Adrenal gland (tissue), 12 donors: ENCODE data around the gene MEIOC. TPM values are rescaled to one million over a fixed set of nuclear protein-coding genes. Genes with fewer than 3 reads are reported as not detected.

Source experiments
- DNase-seq, 7 donors: peaks; one replicate each; pipeline ENCODE4 v3.0.0-alpha.2; 2019 to 2020
- H3K27ac ChIP-seq, 5 donors: fragments of 200-600 bp; sonication (generic) in 4 of 5; 1 replicate in 3 of 5; 2 replicates in 2 of 5; pipeline versions ENCODE4 v1.5.1 to v1.8.0; 2016 to 2020; ENCODE audit warnings: mild to moderate bottlenecking in 1 of 5
- H3K27me3 ChIP-seq: fragments of 200-600 bp; 2 replicates; pipeline ENCODE4 v1.8.0; 2021
- H3K36me3 ChIP-seq, 2 donors: fragments of 200-600 bp; replicated peaks in 1 of 2; 1 replicate in 1 of 2; 2 replicates in 1 of 2; pipeline versions ENCODE4 v1.5.1 to v1.8.0; 2018 to 2022
- H3K4me1 ChIP-seq, 2 donors: fragments of 200-600 bp; replicated peaks in 1 of 2; 1 replicate in 1 of 2; 2 replicates in 1 of 2; pipeline versions ENCODE4 v1.5.1 to v1.8.0; 2018 to 2021
- H3K4me3 ChIP-seq, 4 donors: fragments of 200-600 bp; sonication (generic) in 3 of 4; one replicate each; pipeline ENCODE4 v1.5.1; 2016 to 2018
- H3K9me3 ChIP-seq, 3 donors: fragments of 200-600 bp; sonication (generic) in 1 of 3; replicated peaks in 1 of 3; 1 replicate in 2 of 3; 2 replicates in 1 of 3; pipeline versions ENCODE4 v1.5.1 to v1.8.0; 2016 to 2021
- CTCF ChIP-seq, 6 experiments: fragments of 450-650 bp in 4 of 6; fragments of 200-600 bp in 2 of 6; sonication (generic) in 1 of 6; IDR thresholded peaks; 1 replicate in 5 of 6; 2 replicates in 1 of 6; pipeline versions ENCODE4 v1.5.1 to v1.8.0; 2016 to 2021; ENCODE audit warnings: antibody characterized with exemption in 6 of 6, mild to moderate bottlenecking in 2 of 6, moderate library complexity in 1 of 6
- POLR2A ChIP-seq, 2 donors: fragments of 450-650 bp; IDR thresholded peaks; one replicate each; pipeline ENCODE4 v1.6.1; 2017; ENCODE audit warnings: antibody characterized with exemption in 2 of 2, mild to moderate bottlenecking in 2 of 2, moderate library complexity in 1 of 2
- WGBS, 4 donors: extraction: QIAGEN DNeasy Blood & Tissue Kit in 2 of 4; methylation state at CpG; one replicate each; pipeline versions ENCODE4 v1.1.5 to v1.1.7; 2013 to 2017; 5-methylcytosine and 5-hydroxymethylcytosine counted together
- intact Hi-C, 2 donors: fragments of 100-400 bp; cut with DNase I; formaldehyde crosslinking; loops; one replicate each; pipeline versions ENCODE4 v1.14.1 to v1.15.0; 2022 to 2023
- polyA plus RNA-seq, 3 donors: library from polyadenylated mRNA; stranded (reverse); fragments of 200-250 nt in 2 of 3; fragments of 350-450 nt in 1 of 3; fragmentation: Illumina TruSeq in 1 of 3; extraction: RNeasy Lipid Tissue Mini Kit (QIAGEN cat#74804) in 1 of 3; gene quantifications; one replicate each; pipeline ENCODE4 v1.2.3, GENCODE V29; 2013 to 2014
- total RNA-seq, 9 donors: library from RNA; depleted of rRNA in 4 of 9; stranded (reverse); fragments of >200 nt in 4 of 9; fragments of 120-200 nt in 1 of 9; fragmentation: NEBNext Ultra II Directional in 1 of 9; extraction: Animal tissue kit (Norgen Biotek cat#: 25700) in 1 of 9; gene quantifications; one replicate each; pipeline versions ENCODE4 v1.1.0 to v1.2.4, GENCODE V29; 2013 to 2023
- donor health status: healthy with polysubstance abuse.
- donor health status: Bipolar disorder and iron deficiency.
- donor health status: DM: yes; HTN: yes; CAD: no.
- donor health status: DM: no; HTN: no; CAD: no.
- donor health status: DM: no; HTN: no; CAD: no.
- donor health status: DM: yes; HTN: yes; CAD: no.

The MEIOC gene
- total and polyA plus RNA-seq, 12 donors: 0.06 to 0.10 TPM; not detected in 10

- H3K4me1 ChIP-seq: no peaks in the 10 kb centered on the region
- no peaks in the 10 kb centered on the region for H3K36me3 ChIP-seq
- H3K9me3 ChIP-seq: no peaks in the 10 kb centered on the region
- no peak overlapping the region for H3K27ac ChIP-seq
- H3K4me3 ChIP-seq: no peak overlapping the region
- no peaks in the 10 kb centered on the region for H3K27me3 ChIP-seq
- no peak for TF ChIP-seq POLR2A (IDR thresholded peaks at IDR 0.05)
- TF ChIP-seq CTCF (IDR thresholded peaks at IDR 0.05): no peak
- 45 to 54% (median 51%) methylated on average over 2 of the region's 2 CpGs for WGBS, 4 donors
- intact Hi-C loops: no loop called here
- no peak for DNase-seq
Measured at GRCh38 chr17:44648963-44649362, 7.3 kb upstream of the MEIOC start.

GRCh38 chr17:44651228-44651627, 5.0 kb upstream of the MEIOC start:
- TF ChIP-seq CTCF (IDR thresholded peaks at IDR 0.05) (no peak), POLR2A (IDR thresholded peaks at IDR 0.05) (no peak)
- 75 to 80% (median 78%) methylated on average over 5 of the region's 5 CpGs for WGBS, 4 donors
- Histone ChIP-seq H3K27ac (no peak overlapping the region), H3K27me3 (peaks cover 17% of the 10 kb centered on the region), H3K4me1 (no peaks in the 10 kb centered on the region), H3K9me3 (no peaks in the 10 kb centered on the region), H3K4me3 (no peak overlapping the region), H3K36me3 (no peaks in the 10 kb centered on the region)
- no peak for DNase-seq
- intact Hi-C loops: no loop called here

DNA sequence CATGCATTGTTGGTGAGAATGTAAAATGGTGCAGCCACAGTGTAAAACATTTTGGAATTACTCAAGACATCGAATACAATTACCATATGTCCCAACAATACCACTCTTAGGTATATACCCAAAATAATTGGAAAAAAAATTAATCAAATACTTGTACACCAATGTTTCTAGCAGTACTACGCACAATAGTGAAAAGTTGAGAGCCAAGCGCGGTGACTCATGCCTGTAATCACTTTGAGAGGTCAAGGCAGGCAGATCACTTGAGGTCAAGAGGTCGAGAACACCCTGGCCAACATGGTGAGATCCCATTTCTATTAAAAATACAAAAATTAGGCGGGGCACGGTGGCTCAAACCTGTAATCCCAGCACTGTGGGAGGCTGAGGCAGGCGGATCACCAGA, 3.5 kb upstream of the MEIOC start:
- 73 to 76% (median 75%) methylated on average over 8 of the region's 8 CpGs for WGBS, 4 donors
- Histone ChIP-seq H3K9me3 (no peaks in the 10 kb centered on the region), H3K27me3 (peaks cover 31% of the 10 kb centered on the region), H3K36me3 (no peaks in the 10 kb centered on the region), H3K4me1 (no peaks in the 10 kb centered on the region), H3K27ac (no peak overlapping the region), H3K4me3 (no peak overlapping the region)
- intact Hi-C loops: no loop called here
- TF ChIP-seq POLR2A (IDR thresholded peaks at IDR 0.05) (no peak), CTCF (IDR thresholded peaks at IDR 0.05) (no peak)
- no peak for DNase-seq

DNA sequence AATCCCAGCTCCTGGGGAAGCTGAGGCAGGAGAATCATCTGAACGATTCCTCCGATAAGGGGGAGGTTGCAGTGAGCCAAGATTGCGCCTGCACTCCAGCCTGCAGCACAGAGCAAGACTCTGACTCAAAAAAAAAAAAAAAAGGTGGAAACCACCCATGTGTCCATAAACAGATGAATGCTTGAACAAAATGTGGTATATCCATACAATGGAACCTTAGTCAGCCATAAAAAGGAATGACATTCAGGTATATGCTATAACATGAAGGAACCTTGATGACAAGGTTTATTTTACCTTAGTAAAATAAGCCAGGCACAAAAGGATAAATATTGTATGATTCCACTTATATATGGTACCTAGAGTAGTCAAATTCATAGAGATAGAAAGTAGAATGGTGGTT, 2.9 kb upstream of the MEIOC start:
- Histone ChIP-seq H3K27me3 (peaks cover 35% of the 10 kb centered on the region), H3K4me3 (no peak overlapping the region), H3K27ac (no peak overlapping the region), H3K36me3 (no peaks in the 10 kb centered on the region), H3K4me1 (no peaks in the 10 kb centered on the region), H3K9me3 (no peaks in the 10 kb centered on the region)
- no peak for TF ChIP-seq CTCF (IDR thresholded peaks at IDR 0.05)
- TF ChIP-seq POLR2A (IDR thresholded peaks at IDR 0.05): no peak
- intact Hi-C loops: no loop called here
- 84 to 94% (median 89%) methylated on average over 3 of the region's 3 CpGs for WGBS, 4 donors
- DNase-seq: no peak
